GM19193 (cell line): ENCODE data around the gene ITGB7.

ENCODE experiments used
- POLR2A ChIP-seq: IDR thresholded peaks from 4 replicates; pipeline ENCODE4 v1.6.1; 2011; ENCODE audit not compliant: insufficient read depth, insufficient read length; ENCODE audit errors: extremely low read depth

ITGB7 gene

DNA sequence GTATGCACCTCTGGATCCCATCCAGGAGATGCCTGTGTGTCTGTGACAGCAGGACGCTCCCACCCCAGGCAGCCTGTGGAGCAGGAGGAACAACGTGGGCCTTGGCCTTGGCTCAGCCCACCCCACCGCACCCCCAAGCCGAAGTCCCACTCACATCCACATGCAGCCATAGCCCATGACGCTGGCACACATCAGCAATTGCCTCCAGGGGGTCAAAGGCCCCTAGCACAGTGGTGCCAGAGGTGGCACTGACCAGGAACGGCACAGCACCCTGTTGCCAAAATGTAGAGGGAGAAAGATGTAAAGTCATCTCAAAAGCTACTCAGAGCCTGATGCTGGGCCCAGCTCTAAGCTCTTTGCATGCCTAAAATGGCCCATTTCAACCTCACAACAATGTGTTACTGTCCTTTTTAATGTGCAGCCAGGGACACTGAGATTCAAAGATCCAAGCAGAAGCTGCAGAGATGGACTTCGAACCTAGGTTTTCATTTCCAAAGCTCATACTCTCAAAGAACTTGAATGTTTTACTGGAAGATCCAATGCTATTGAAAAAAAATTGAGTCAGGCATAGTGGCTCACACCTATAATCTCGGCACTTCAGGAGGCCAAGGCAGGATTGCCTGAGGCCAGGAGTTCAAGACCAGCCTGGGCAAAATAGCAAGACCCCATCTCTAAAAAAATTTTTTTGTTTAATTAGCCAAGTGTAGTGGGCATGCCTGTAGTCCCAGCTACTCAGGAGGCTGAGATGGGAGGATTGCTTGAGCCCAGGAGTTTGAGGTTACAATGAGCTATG is 45.7 kb downstream of the ITGB7 start:
- no peak for TF ChIP-seq POLR2A

DNA sequence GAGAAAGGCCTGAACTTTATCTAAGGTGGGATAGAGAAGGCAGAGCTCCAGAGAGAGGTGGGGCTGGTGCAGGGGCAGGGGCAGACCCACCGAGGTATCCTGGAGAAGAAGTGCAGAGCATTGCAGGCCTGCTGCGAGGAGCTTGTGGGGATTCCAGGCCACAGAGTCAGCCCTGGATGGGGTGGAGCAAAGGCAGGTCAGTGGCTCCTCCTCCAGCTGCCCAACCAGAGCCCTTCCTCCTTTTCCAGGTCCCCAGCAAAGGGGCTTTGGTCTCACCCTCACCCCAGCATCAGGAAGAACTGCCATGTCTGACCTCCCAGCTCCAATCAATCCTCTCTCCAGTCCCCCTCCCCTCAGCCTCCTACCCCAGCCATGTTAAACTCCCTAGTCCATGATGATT is 46.4 kb downstream of the ITGB7 start:
- TF ChIP-seq POLR2A: no peak

DNA sequence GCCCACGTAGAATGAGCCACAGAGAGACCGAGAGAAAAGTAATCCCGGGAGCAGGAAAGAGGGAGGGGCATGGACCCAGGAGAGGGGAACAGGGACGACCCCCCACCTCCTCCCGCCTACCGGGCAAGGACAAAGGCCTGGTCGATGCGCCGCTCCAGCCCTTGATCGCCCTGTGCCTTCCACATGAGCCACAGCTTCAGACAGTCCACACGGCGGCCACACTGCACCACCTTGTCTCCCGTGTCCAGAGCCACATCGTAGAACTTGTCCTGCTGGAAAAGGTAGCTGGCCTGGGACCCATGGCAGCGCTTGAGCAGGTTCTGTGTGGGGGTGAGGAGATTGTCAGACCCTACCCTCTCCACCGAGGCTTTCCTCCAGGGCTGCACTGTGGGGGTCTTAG is 47.1 kb downstream of the ITGB7 start:
- no peak for TF ChIP-seq POLR2A

DNA sequence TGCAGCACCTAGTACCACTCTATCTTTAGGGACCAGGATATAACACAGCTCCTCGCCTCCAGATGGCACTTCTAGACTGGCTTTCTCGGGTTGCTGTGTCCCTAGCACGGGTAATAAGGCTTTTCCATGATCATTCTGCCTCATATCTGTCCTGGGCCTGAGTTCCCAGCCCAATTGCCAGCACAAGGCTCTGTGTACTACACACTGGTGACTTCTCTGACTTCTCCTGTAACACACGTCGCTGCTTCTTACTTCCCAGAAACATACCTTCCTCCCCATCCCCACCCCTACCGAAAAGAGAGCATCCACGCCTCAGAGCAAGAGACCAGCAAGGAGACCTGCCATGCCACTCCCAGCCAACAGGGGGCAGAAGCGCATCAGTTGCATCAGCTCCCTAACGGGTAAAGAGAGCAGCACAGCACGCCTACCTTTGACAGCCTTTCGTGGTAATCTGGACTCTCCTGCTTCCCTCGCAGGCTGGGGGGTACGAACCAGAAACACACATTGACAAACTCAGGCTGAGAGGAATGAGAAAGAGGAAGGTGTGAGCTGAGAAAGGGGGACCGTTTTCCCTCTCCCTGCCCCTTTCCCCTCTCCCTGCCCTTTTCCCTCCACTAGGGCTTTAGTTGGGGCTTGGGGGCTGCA is 47.7 kb downstream of the ITGB7 start:
- no peak for TF ChIP-seq POLR2A

DNA sequence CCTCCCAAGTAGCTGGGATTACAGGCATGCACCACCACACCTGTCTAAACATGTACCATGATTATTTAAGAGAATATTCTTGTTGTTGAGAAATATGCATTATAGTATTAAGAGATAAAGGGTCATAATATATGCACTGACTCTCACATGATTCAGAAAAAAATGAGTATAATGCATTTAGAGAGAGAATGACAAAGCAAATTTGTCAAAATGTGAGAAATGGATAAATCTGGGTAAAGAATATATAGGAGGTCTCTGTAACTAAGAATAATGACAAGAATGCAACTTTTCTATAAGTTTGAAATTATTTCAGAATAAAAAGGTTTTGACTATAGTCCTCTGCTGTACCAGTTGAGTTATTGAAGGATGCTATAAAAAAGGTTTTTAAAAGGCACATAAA is 54.7 kb downstream of the ITGB7 start:
- no peak for TF ChIP-seq POLR2A

DNA sequence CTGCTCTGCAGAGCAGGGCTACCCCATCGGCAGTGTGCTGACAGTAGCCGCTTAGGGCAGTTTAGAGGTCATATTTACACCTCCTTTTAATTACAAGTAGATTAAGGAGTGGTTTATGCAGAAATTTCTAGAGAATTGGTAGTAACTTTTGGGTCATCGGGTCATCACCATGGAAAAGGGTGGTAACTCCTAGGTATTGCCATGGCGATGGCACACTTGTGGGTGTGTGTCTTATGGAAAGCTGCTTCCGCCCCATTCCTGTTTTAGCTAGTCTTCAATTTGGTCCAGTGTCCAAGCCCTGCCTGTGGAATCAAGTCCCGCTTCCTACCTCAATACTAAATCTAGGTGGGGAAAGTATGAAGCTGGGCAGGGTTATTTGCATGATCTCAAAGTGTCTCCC is 56.0 kb downstream of the ITGB7 start:
- TF ChIP-seq POLR2A: no peak

DNA sequence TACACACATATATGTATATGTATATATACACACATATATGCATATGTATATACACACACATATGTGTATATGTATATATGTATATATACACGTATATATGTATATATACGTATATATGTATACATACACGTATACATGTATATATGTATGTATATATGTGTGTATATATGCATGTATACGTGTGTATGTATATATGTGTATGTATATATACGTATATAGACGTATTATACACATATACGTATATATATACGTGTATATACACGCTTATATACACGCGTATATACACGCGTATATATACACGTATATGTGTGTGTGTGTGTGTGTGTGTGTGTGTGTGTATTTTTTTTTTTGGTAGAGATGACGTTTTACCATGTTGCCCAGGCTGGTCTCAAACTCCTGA is 59.4 kb downstream of the ITGB7 start:
- no peak for TF ChIP-seq POLR2A

DNA sequence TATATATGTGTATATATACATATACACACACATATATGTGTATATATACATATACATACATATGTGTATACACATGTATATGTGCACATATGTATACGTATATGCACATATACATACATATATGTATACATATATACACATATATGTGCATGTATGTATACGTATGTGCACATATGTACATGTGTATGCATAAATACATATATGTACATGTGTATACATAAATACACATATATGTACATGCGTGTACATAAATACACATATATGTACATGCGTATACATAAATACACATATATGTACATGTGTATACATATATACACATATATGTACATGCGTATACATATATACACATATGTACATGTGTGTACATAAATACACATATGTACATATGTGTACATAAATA is 59.9 kb downstream of the ITGB7 start:
- no peak for TF ChIP-seq POLR2A

DNA sequence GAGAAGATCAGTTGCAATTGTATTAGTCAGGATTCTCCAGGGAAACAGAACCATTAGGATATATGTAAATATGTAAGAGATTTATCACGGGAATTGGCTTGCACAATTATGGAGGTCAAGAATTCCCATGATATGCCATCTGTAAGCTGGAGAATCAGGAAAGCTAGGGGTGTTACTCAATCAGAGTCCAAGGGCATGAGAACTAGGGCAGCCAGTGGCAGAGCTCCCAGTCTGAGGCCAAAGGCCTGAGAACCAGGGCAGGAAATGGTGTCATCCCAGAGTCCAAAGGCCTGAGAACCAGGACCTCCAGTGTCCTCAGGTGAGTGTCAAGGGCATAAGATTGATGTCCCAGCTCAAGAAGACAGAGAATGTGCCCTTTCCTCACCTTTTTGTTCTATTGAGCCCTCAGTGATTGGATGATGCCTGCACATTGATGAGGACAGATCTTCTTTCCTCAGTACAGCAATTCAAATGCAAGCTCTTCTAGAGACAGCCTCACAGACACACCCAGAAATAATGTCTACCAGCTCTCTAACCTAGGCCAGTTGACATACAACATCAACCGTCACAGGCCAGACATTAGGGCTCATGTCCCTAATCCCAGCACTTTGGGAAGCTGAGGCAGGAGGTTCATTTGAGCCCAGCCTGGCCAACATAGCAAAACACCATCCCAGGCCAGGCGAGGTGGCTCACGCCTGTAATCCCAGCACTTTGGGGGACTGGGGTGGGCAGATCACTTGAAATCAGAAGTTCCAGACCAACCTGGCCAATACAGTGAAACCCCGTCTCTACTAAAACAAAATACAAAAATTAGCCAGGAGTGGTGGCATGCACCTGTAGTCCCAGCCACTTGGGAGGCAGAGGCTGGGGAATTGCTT is 61.4 kb downstream of the ITGB7 start:
- TF ChIP-seq POLR2A: no peak

DNA sequence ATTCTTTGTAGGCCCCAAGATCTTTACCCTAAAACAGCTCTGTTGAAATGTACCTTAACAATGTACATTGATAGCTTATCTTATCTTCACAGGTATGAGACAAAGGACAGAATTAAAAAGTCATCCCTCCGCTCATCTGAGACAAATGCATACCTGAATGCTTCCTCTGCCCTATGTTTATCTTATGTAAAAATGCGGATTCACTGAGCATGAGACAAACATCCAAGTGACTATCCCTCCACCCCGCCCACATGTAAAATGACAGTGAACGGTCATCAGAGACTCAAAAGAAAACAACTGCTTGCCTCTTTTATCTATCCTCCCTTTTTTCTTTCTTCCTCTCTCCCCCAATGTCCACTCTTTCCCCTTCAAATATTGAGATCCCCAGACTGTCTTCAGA is 63.7 kb downstream of the ITGB7 start:
- no peak for TF ChIP-seq POLR2A
